HG03103 (cell line): ENCODE data around the gene EGFL7.

Experiments
- ATAC-seq: cut with Tn5 transposase; IDR thresholded peaks from one replicate; pipeline ENCODE4 v1.9.1; 2021; ENCODE audit warnings: low read depth; ENCODE audit not compliant: unreplicated experiment

EGFL7 gene

GRCh38 chr9:136658849-136659535 is 3.7 kb upstream of the EGFL7 start:
- no peak for ATAC-seq

GRCh38 chr9:136659861-136660784 is 2.6 kb upstream of the EGFL7 start:
- no peak for ATAC-seq

- ATAC-seq = no peak
Observed at GRCh38 chr9:136660971-136661550, 1.7 kb upstream of the EGFL7 start.

GRCh38 chr9:136661641-136662325 is 933 bp upstream of the EGFL7 start:
- no peak for ATAC-seq

- no peak for ATAC-seq
Observed at GRCh38 chr9:136662326-136662655, 425 bp upstream of the EGFL7 start.

- no peak for ATAC-seq
Observed at GRCh38 chr9:136664000-136664915, 1.5 kb downstream of the EGFL7 start.

GRCh38 chr9:136665111-136665703 is 2.5 kb downstream of the EGFL7 start:
- no peak for ATAC-seq

GRCh38 chr9:136665704-136666371 is 3.1 kb downstream of the EGFL7 start:
- ATAC-seq = no peak

- ATAC-seq = no peak
Observed at GRCh38 chr9:136666372-136667213, 3.9 kb downstream of the EGFL7 start.

GRCh38 chr9:136667214-136667939 is 4.7 kb downstream of the EGFL7 start:
- no peak for ATAC-seq

- ATAC-seq = no peak
Observed at GRCh38 chr9:136667940-136668760, 5.4 kb downstream of the EGFL7 start.

GRCh38 chr9:136668983-136669790 is 6.5 kb downstream of the EGFL7 start:
- no peak for ATAC-seq

- ATAC-seq = no peak
Observed at GRCh38 chr9:136669791-136670464, 7.2 kb downstream of the EGFL7 start.

- ATAC-seq = no peak
Observed at GRCh38 chr9:136670576-136671253, 8.0 kb downstream of the EGFL7 start.

- ATAC-seq = no peak
Observed at GRCh38 chr9:136671254-136671614, 8.5 kb downstream of the EGFL7 start.
